BJ (cell line): ENCODE measurements around the gene PSEN1. TPM values are rescaled to one million over a fixed set of nuclear protein-coding genes. Genes with fewer than 3 reads are reported as not detected.

Source experiments
- CTCF ChIA-PET: fragments of 350-600 bp; formaldehyde crosslinking; extraction: SDS; loops from one replicate; lab custom pipeline; 2021; ENCODE audit warnings: antibody characterized with exemption, inconsistent platforms; lab: Yijun Ruan, JAX
- POLR2A ChIA-PET: fragments of 300-600 bp; sonication (Branson Sonifier 250); formaldehyde crosslinking; extraction: SDS; loops from one replicate; lab custom pipeline; 2021; ENCODE audit warnings: antibody characterized with exemption; lab: Charles Lee
- DNase-seq: peaks from one replicate; pipeline ENCODE4 v3.0.0-alpha.2; 2011; ENCODE audit warnings: low read depth
- H3K27me3 ChIP-seq: 2 replicates; pipeline ENCODE4 v1.6.0; 2011; ENCODE audit warnings: low read length; ENCODE audit not compliant: control insufficient read depth, insufficient read depth
- H3K36me3 ChIP-seq: 2 replicates; pipeline ENCODE4 v1.5.1; 2011; ENCODE audit warnings: low read length; ENCODE audit not compliant: control insufficient read depth, insufficient read depth
- H3K4me3 ChIP-seq: 2 replicates; pipeline ENCODE4 v1.5.1; 2011; ENCODE audit warnings: low read depth, mild to moderate bottlenecking, control low read depth, low read length
- polyA plus RNA-seq: library from polyadenylated mRNA; depleted of rRNA; stranded (reverse); fragments of >200 nt; gene quantifications from 2 replicates; pipeline ENCODE4 v1.2.3, GENCODE V29; 2011
- TF ChIP-seq, protein P1 (sequence below): IDR thresholded peaks from 2 replicates; pipeline ENCODE4 v1.5.1; 2011; ENCODE audit warnings: low read depth, mild to moderate bottlenecking, control low read depth, inconsistent platforms, low read length, moderate library complexity; ENCODE audit not compliant: insufficient read depth

PSEN1 gene
- polyA plus RNA-seq, 1 experiment, result 15.8 TPM

DNA sequence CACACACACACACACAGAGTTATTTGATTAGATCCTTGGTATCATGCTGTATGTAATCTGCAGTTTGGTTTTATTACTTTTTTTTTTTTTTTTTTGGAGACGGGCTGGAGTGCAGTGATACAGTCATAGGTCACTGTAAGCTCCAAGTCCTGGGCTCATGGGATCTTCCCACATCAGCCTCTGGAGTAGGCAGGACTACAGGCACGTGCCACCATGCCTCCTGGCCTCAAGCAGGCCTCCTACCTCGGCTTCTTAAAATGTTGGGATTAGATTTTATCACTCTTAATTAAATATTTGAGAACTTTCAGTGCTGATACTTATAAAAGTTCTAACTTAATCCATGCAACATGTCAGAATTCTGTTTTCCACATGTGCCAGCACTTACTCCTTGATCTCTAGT, 31.3 kb upstream of the PSEN1 start:
- TF ChIP-seq, protein P1, sequence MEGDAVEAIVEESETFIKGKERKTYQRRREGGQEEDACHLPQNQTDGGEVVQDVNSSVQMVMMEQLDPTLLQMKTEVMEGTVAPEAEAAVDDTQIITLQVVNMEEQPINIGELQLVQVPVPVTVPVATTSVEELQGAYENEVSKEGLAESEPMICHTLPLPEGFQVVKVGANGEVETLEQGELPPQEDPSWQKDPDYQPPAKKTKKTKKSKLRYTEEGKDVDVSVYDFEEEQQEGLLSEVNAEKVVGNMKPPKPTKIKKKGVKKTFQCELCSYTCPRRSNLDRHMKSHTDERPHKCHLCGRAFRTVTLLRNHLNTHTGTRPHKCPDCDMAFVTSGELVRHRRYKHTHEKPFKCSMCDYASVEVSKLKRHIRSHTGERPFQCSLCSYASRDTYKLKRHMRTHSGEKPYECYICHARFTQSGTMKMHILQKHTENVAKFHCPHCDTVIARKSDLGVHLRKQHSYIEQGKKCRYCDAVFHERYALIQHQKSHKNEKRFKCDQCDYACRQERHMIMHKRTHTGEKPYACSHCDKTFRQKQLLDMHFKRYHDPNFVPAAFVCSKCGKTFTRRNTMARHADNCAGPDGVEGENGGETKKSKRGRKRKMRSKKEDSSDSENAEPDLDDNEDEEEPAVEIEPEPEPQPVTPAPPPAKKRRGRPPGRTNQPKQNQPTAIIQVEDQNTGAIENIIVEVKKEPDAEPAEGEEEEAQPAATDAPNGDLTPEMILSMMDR, result no peak
- H3K36me3 ChIP-seq, result peaks cover 14% of the 10 kb centered on the region
- DNase-seq, result no peak

DNA sequence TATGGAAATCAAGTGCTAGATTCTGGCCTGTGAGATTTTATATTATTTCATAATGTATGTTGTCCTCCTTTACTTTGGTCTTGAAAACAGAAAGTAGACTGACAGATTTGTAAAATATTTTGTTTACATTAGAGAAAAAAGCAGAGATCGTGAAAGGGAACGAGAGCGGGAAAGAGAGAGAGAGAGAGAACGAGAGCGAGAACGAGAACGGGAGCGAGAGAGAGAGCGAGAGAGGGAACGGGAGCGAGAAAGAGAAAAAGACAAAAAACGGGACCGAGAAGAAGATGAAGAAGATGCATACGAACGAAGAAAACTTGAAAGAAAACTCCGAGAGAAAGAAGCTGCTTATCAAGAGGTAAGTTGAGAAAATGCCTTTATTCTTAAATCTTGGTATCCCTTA, 30.6 kb upstream of the PSEN1 start:
- CTCF ChIA-PET, result interaction anchor here (1.2 kb wide), 1 partner anchor 46 kb away, joined by 3 read pairs; no protein-coding TSS in a partner anchor

More for the DNA sequence above, 31.3 kb upstream of the PSEN1 start:
- Histone ChIP-seq H3K4me3 (no peak overlapping the region), H3K27me3 (no peaks in the 10 kb centered on the region)
- ChIA-PET CTCF (interaction anchor here (1.2 kb wide), 1 partner anchor 45 kb away, joined by 3 read pairs; no protein-coding TSS in a partner anchor), POLR2A (no interaction called here)

DNA sequence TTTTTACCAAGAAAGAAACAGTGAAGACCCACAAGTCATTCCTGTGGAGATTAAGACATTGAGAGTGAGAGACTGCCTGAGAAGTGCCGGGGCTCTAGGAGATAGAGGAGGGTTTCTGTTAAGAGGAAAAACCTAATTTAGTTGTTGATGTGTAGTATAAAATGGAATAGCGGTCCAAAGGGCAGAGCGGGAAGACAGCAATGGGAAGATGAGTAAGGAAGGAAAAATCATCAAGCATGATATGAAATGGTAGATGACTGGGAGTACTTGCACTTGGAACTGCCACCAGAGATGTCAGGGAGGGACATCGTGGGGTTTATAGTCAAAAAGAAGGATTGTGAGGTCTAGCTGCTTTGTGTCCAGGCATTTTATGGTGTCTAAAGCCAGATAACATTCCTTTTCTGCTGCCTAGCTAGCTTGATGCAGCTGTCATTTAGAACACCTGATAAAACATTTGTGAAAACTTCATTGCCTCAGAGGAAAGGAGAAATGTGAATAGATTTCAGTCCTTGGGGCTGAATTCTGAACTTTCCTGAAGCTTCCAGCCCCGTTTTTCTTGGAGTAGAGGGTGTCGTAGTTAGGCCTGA, 20.1 kb upstream of the PSEN1 start:
- TF ChIP-seq, protein P1, result no peak
- H3K4me3 ChIP-seq, result no peak overlapping the region
- H3K27me3 ChIP-seq, result no peaks in the 10 kb centered on the region
- POLR2A ChIA-PET, result no interaction called here
- no peak for DNase-seq
- CTCF ChIA-PET, result interaction anchor here (0.5 to 1.5 kb wide), 3 partner anchors 14 to 99 kb away, joined by 3 to 5 read pairs (median 4); no protein-coding TSS in a partner anchor
- H3K36me3 ChIP-seq, result peaks cover 5% of the 10 kb centered on the region

More for the DNA sequence above, 30.6 kb upstream of the PSEN1 start:
- TF ChIP-seq, protein P1, result no peak
- POLR2A ChIA-PET, result no interaction called here
- Histone ChIP-seq H3K27me3 (no peaks in the 10 kb centered on the region), H3K36me3 (peaks cover 13% of the 10 kb centered on the region), H3K4me3 (no peak overlapping the region)
- no peak for DNase-seq

DNA sequence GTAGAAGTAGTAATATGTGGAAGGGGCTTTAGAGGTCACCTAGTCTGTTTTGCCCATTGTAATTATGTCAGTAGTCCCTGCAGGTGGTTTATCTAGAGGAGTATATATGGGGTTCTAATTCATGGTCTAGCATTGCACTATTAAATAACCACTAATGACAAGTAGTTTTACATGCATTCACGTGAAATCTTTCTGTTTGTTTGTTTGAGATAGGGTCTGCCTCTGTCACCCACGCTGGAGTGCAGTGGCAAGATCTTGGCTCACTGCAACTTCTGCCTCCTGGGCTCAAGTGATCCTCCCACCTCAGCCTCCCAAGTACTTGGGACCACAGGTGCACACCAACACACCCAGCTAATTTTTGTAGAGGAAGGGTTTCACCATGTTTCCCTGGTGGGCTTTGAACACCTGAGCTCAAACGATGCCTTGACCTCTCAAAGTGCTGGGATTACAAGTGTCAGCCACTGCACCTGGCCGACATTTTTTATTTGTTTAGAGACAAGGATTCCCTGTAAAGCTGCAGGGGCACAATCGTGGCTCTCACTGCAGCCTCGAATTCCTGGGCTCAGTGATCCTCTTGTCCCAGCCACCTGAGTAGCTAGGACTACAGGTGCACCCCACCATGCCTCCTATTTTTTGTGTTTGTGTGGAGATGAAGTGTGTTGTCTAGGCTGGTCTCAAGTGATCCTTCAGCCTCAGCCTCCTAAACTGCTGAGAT, 12.0 kb upstream of the PSEN1 start:
- POLR2A ChIA-PET, result no interaction called here

DNA sequence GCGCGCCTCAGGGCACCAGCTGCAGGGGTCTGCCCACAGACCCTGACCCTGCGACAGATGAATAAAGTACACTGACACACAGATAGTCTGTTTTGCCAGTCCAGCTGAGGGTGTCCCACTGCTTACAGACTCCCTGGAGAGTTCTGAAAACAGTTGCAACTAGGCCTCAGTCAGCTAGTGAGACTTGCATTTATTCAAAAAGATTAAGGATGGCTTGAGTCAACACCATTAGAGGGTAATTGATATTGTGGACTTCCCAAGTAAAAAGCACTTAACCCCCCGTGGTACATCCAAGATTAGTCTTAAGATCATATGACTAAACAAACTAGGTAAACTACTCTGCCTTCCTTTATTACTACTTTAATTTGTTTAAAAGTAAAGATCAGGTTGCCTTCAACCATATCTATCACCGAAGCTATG, 11.1 kb upstream of the PSEN1 start:
- POLR2A ChIA-PET, result no interaction called here

More for the DNA sequence above, 12.0 kb upstream of the PSEN1 start:
- no peaks in the 10 kb centered on the region; the same call in 1 of the 2 replicates for H3K36me3 ChIP-seq
- no peak overlapping the region for H3K4me3 ChIP-seq
- DNase-seq, result no peak
- TF ChIP-seq, protein P1, result no peak
- no peaks in the 10 kb centered on the region for H3K27me3 ChIP-seq
- CTCF ChIA-PET, result no interaction called here

More for the DNA sequence above, 11.1 kb upstream of the PSEN1 start:
- H3K4me3 ChIP-seq, result no peak overlapping the region
- TF ChIP-seq, protein P1, result no peak
- CTCF ChIA-PET, result no interaction called here
- H3K36me3 ChIP-seq, result no peaks in the 10 kb centered on the region; the same call in 1 of the 2 replicates
- H3K27me3 ChIP-seq, result no peaks in the 10 kb centered on the region
- DNase-seq, result no peak
